Activated CD4-positive, alpha-beta memory T cell treated with anti-CD3 and anti-CD28 coated beads for 36 hours (primary cell): ENCODE data around the gene ITGAE. TPM values are rescaled to one million over a fixed set of nuclear protein-coding genes. Genes with fewer than 3 reads are reported as not detected.

Experiments used
- CTCF ChIA-PET: fragments of 350-600 bp; sonication (Branson Sonifier 250); formaldehyde crosslinking; loops from one replicate; lab custom pipeline; 2021; ENCODE audit warnings: antibody characterized with exemption, inconsistent platforms; lab: Charles Lee
- POLR2A ChIA-PET: fragments of 350-600 bp; sonication (Branson Sonifier 250); formaldehyde crosslinking; loops from one replicate; lab custom pipeline; 2021; ENCODE audit warnings: antibody characterized with exemption; lab: Charles Lee
- DNase-seq: peaks from one replicate; pipeline ENCODE4 v3.0.0-alpha.2; 2020
- H3K27ac Mint-ChIP-seq: one replicate; pipeline ENCODE4 v1.8.0; 2021; ENCODE audit warnings: mixed read lengths
- H3K27me3 Mint-ChIP-seq: one replicate; pipeline ENCODE4 v1.8.0; 2021; ENCODE audit warnings: mixed read lengths
- H3K36me3 Mint-ChIP-seq: one replicate; pipeline ENCODE4 v1.8.0; 2021; ENCODE audit warnings: mixed read lengths
- H3K4me1 Mint-ChIP-seq: one replicate; pipeline ENCODE4 v1.8.0; 2021; ENCODE audit warnings: low read depth, mixed read lengths
- H3K4me3 Mint-ChIP-seq: one replicate; pipeline ENCODE4 v1.8.0; 2021; ENCODE audit warnings: mild to moderate bottlenecking, mixed read lengths
- H3K9me3 Mint-ChIP-seq: one replicate; pipeline ENCODE4 v1.8.0; 2021; ENCODE audit warnings: mixed read lengths
- intact Hi-C: fragments of 100-400 bp; cut with micrococcal nuclease; formaldehyde crosslinking; loops from one replicate; pipeline ENCODE4 v1.15.1; 2023
- total RNA-seq, 2 experiments: library from RNA; stranded (reverse); gene quantifications; one replicate each; pipeline ENCODE4 v1.2.3, GENCODE V29; 2021

The ITGAE gene
- total RNA-seq, 2 experiments from 2014 or later: 32.8 to 34.4 TPM

DNA sequence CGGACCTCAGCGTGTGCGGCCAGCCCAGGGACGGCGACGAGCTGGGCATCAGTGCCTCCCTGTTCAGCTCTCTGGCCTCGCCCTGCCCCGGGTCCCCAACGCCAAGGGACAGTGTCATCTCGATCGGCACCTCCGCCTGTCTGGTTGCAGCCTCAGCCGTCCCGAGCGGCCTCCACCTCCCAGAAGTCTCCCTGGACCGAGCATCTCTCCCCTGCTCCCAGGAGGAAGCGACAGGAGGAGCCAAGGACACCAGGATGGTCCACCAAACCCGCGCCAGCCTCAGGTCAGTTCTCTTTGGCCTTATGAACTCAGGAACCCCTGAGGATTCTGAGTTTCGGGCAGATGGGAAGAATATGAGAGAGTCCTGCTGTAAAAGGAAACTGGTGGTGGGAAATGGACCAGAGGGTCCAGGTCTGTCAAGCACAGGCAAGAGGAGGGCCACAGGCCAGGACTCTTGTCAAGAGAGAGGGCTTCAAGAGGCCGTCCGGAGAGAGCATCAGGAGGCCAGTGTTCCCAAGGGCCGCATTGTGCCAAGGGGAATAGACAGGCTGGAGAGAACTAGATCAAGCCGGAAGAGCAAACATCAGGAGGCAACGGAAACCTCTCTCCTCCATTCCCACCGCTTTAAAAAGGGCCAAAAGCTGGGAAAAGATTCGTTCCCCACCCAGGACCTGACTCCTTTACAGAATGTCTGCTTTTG lies 76.5 kb downstream of the ITGAE start:
- no peaks in the 10 kb centered on the region for H3K27me3 Mint-ChIP-seq
- peak overlapping the region; percentile 70 for H3K27ac Mint-ChIP-seq
- peaks cover 55% of the 10 kb centered on the region for H3K36me3 Mint-ChIP-seq
- peaks cover 51% of the 10 kb centered on the region for H3K4me1 Mint-ChIP-seq
- CTCF ChIA-PET: interaction anchor here (1.1 to 3.4 kb wide), 7 partner anchors 11 to 122 kb away, joined by 3 to 31 read pairs (median 6); partner anchors contain the start of gene NCBP3
- intact Hi-C loops: no loop called here
- H3K4me3 Mint-ChIP-seq: peak overlapping the region; percentile 97
- POLR2A ChIA-PET: interaction anchor here (1.3 to 2.7 kb wide), 3 partner anchors 14 to 56 kb away, joined by 5 to 16 read pairs (median 10); partner anchors contain the start of genes EMC6 and P2RX5
- no peaks in the 10 kb centered on the region for H3K9me3 Mint-ChIP-seq
- DNase-seq: no peak

DNA sequence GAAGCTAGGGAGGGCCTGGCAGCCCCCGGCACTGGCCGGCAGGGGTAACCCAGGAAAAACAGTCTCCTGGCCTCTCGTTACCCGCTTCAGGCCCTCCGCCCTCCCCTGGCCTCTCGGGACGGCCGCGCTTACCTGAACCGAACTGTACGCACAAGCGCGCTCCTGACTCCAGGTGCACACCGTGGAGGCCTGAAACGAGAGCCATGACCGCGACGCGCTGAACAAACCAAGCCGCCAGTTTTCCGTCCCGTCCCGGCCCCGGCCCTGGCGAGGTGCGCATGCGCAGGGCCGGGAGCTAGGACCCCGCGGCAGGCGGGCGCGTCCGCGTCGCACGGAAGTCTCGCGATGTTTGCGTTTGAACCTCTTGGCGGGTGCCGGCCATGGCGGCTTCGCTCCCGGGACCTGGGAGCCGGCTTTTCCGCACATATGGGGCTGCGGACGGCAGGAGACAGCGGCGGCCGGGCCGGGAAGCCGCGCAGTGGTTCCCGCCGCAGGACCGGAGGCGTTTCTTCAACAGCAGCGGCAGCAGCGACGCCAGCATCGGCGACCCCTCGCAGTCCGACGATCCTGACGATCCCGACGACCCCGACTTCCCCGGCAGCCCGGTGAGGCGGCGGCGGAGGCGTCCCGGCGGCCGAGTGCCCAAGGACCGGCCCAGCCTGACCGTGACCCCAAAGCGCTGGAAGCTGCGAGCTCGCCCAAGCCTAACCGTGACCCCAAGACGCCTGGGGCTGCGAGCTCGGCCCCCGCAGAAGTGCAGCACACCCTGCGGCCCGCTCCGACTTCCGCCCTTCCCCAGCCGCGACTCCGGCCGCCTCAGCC lies 77.2 kb downstream of the ITGAE start, which contains the start of gene HASPIN:
HASPIN (plus strand) TSS at position 348 of the 822 bp plus-strand sequence; CDS start at position 381, 33 bp downstream.
- peaks cover 53% of the 10 kb centered on the region for H3K36me3 Mint-ChIP-seq

DNA sequence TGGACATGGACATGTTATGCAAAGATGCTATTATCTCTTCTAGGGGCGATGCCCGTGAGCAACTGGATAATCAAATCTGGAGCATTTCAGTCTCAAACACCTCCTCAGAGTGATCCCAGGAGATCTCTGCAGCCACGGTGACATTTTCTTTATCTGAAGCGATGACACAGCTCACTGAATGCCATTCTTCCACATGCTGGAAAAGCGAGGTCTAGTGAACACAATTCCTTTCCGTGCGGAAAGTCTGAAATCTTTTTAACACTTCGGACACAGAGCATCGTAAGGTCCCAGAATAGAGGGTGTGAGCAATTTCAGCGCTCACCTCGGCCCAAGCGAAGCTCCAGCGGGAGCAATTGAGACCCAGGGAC lies 77.8 kb downstream of the ITGAE start:
- H3K4me1 Mint-ChIP-seq: peaks cover 56% of the 10 kb centered on the region
- peak overlapping the region; percentile 90 for H3K27ac Mint-ChIP-seq
- no peaks in the 10 kb centered on the region for H3K9me3 Mint-ChIP-seq
- CTCF ChIA-PET: interaction anchor here (0.7 to 3.4 kb wide), 11 partner anchors 12 to 123 kb away, joined by 3 to 31 read pairs (median 6); partner anchors contain the start of gene NCBP3
- no peaks in the 10 kb centered on the region for H3K27me3 Mint-ChIP-seq
- H3K36me3 Mint-ChIP-seq: peaks cover 59% of the 10 kb centered on the region
- POLR2A ChIA-PET: interaction anchor here (0.9 to 2.7 kb wide), 5 partner anchors 13 to 81 kb away, joined by 3 to 16 read pairs (median 5); partner anchors contain the start of genes EMC6 and P2RX5
- DNase-seq: no peak
- intact Hi-C loops: loop anchor here (1.0 to 2.0 kb wide), 2 partner anchors 12 to 16 kb away; no protein-coding TSS in a partner anchor
- H3K4me3 Mint-ChIP-seq: peak overlapping the region; percentile 97

More for the DNA sequence above, 77.2 kb downstream of the ITGAE start, which contains the start of gene HASPIN:
- H3K27me3 Mint-ChIP-seq: no peaks in the 10 kb centered on the region
- peak within 1 kb of the TSS; percentile 90 for H3K27ac Mint-ChIP-seq
- H3K4me1 Mint-ChIP-seq: peaks cover 54% of the 10 kb centered on the region
- peak within 1 kb of the TSS; percentile 97 for H3K4me3 Mint-ChIP-seq
- ChIA-PET POLR2A (interaction anchor here (0.9 to 2.7 kb wide), 5 partner anchors 13 to 81 kb away, joined by 3 to 16 read pairs (median 5); partner anchors contain the start of genes EMC6 and P2RX5), CTCF (interaction anchor here (0.7 to 3.4 kb wide), 12 partner anchors 12 to 122 kb away, joined by 3 to 31 read pairs (median 6); partner anchors contain the start of gene NCBP3)
- intact Hi-C loops: loop anchor here (1.0 to 2.0 kb wide), 2 partner anchors 12 to 15 kb away; no protein-coding TSS in a partner anchor
- DNase-seq: peak; percentile 95
- no peaks in the 10 kb centered on the region for H3K9me3 Mint-ChIP-seq

DNA sequence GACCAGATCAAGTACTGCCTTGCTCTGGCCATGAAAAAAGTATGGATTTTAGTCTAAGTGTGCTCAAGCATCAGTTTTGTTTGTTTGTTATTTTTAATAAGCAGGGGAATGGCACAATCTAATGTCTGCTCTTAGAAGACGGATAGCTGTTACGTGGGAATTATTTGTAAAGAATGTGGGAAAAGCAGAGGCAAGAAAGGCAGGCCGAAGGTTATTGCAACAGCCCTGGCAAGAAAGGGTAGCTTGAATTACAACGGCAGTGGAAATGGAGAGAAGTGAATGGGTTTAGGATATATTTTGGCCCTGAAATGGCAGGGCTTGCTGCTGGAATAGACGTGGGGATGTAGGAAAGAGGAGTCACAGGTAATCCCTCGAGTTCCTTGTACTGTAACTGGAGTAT lies 78.3 kb downstream of the ITGAE start:
- intact Hi-C loops: loop anchor here (1.0 to 2.0 kb wide), 2 partner anchors 11 to 16 kb away; no protein-coding TSS in a partner anchor
- H3K4me3 Mint-ChIP-seq: peak overlapping the region; percentile 97
- no peaks in the 10 kb centered on the region for H3K27me3 Mint-ChIP-seq
- no peaks in the 10 kb centered on the region for H3K9me3 Mint-ChIP-seq
- peaks cover 57% of the 10 kb centered on the region for H3K4me1 Mint-ChIP-seq
- no peak for DNase-seq
- H3K27ac Mint-ChIP-seq: peak overlapping the region; percentile 90
- ChIA-PET CTCF (interaction anchor here (0.7 to 3.4 kb wide), 8 partner anchors 12 to 123 kb away, joined by 3 to 31 read pairs (median 6); partner anchors contain the start of gene NCBP3), POLR2A (interaction anchor here (0.9 to 2.7 kb wide), 4 partner anchors 12 to 82 kb away, joined by 3 to 16 read pairs (median 7); partner anchors contain the start of gene P2RX5)
- H3K36me3 Mint-ChIP-seq: peaks cover 58% of the 10 kb centered on the region

DNA sequence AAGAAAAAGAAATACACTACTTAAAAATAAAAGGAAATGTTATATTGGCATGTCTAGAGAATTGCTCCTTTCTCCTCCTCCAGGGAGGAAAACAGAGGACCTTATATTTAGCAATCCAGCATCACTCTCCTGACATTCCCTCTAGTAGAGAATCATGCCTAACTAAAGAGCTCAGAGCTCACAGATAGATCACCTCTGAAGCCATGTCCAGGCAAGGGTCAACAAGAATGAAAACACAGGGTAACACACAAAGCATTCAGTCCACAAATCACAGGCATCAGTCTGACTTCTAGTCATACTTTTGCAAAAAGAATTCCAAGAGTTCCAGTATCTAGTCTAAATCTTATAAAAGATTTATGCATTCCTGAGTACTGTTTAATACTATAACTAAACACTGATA lies 81.7 kb downstream of the ITGAE start:
- ChIA-PET CTCF (interaction anchor here (1.0 kb wide), 1 partner anchor 127 kb away, joined by 3 read pairs; the partner anchor contains the start of gene NCBP3), POLR2A (interaction anchor here (2.1 kb wide), 1 partner anchor 8 kb away, joined by 9 read pairs; no protein-coding TSS in a partner anchor)
- H3K27ac Mint-ChIP-seq: no peak overlapping the region
- no peak overlapping the region for H3K4me3 Mint-ChIP-seq
- H3K27me3 Mint-ChIP-seq: no peaks in the 10 kb centered on the region
- H3K36me3 Mint-ChIP-seq: peaks cover 60% of the 10 kb centered on the region
- no peak for DNase-seq
- H3K9me3 Mint-ChIP-seq: no peaks in the 10 kb centered on the region
- intact Hi-C loops: no loop called here
- H3K4me1 Mint-ChIP-seq: peaks cover 43% of the 10 kb centered on the region

DNA sequence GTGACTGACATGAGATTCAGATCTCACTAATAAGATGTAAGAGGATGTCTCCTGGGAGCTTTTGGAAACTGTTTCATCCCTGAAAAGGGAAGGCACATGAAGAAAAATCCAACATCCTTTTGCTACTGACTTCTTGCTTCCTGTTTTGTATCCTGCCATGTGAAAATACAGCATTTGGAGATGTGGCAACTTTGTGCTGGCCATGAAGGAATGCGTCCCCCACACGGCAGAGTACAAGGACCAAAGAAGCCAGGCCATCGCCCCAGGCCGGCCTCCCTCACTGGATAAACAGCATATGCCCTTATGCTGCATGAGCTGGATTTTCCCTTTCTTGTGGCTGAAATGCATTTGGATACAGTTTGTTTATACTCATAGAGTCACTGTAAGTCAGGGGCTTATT lies 82.8 kb downstream of the ITGAE start:
- Mint-ChIP-seq H3K27me3 (no peaks in the 10 kb centered on the region), H3K9me3 (no peaks in the 10 kb centered on the region), H3K4me3 (no peak overlapping the region), H3K36me3 (peaks cover 59% of the 10 kb centered on the region), H3K4me1 (peaks cover 45% of the 10 kb centered on the region), H3K27ac (no peak overlapping the region)
- POLR2A ChIA-PET: no interaction called here
- CTCF ChIA-PET: interaction anchor here (1.0 kb wide), 1 partner anchor 128 kb away, joined by 3 read pairs; the partner anchor contains the start of gene NCBP3
- intact Hi-C loops: no loop called here
- no peak for DNase-seq

DNA sequence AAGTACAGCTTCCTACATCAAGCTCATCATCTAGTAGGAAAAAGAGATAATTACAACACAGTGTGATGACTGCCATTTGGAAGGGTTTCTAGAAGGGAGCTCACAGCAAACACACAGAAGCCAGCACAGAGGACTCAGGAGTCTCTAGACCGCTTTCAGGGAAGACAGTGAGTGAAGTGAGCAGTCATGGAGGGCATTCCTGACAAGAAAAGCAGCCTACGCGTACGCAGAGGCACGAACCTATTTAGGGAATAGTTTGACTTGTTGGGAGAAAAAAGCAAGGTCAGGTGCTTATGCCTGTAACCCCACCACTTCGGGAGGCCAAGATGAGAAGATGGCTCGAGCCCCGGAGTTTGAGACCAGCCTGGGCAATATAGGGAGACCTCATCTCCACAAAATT lies 85.7 kb downstream of the ITGAE start:
- peaks cover 60% of the 10 kb centered on the region for H3K36me3 Mint-ChIP-seq

DNA sequence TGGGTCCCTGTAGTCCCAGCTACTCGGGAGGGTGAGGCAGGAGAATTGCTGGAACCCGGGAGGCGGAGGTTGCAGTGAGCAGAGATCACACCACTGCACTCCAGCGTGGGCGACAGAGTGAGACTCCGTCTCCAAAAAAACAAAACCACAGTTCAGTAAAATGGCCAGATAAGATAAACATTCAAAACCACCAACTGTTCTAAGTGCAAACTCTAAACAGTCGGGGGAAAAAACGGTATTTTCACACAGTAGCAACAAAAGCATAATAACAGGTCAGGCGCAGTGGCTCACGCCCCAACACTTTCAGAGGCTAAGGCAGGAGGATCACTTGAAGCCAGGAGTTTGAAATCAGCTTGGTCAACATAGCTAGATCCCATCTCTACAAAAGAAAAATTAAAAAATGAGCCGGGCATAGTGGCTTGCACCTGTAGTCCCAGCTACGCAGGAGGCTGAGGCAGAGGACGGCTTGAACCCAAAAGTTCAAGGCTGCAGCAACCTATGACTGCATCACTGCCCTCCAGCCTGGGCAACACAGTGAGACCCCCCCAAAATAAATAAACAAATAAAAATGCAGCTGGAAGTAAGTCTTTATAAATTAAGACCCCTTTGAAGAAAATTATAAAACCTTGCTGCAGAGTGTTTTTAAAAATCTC lies 88.1 kb downstream of the ITGAE start:
- Mint-ChIP-seq H3K27me3 (no peaks in the 10 kb centered on the region), H3K27ac (peak overlapping the region; percentile 83), H3K4me1 (peaks cover 54% of the 10 kb centered on the region), H3K4me3 (no peak overlapping the region), H3K9me3 (no peaks in the 10 kb centered on the region), H3K36me3 (peaks cover 45% of the 10 kb centered on the region)
- DNase-seq: peak; percentile 66
- CTCF ChIA-PET: interaction anchor here (1.3 to 4.2 kb wide), 3 partner anchors 18 to 133 kb away, joined by 4 to 12 read pairs (median 5); partner anchors contain the start of gene P2RX5
- intact Hi-C loops: no loop called here
- POLR2A ChIA-PET: no interaction called here

More for the DNA sequence above, 85.7 kb downstream of the ITGAE start:
- intact Hi-C loops: no loop called here
- H3K27me3 Mint-ChIP-seq: no peaks in the 10 kb centered on the region
- H3K9me3 Mint-ChIP-seq: no peaks in the 10 kb centered on the region
- H3K4me3 Mint-ChIP-seq: no peak overlapping the region
- peaks cover 49% of the 10 kb centered on the region for H3K4me1 Mint-ChIP-seq
- DNase-seq: no peak
- no peak overlapping the region for H3K27ac Mint-ChIP-seq
- ChIA-PET POLR2A (no interaction called here), CTCF (interaction anchor here (4.2 kb wide), 1 partner anchor 22 kb away, joined by 12 read pairs; no protein-coding TSS in a partner anchor)

DNA sequence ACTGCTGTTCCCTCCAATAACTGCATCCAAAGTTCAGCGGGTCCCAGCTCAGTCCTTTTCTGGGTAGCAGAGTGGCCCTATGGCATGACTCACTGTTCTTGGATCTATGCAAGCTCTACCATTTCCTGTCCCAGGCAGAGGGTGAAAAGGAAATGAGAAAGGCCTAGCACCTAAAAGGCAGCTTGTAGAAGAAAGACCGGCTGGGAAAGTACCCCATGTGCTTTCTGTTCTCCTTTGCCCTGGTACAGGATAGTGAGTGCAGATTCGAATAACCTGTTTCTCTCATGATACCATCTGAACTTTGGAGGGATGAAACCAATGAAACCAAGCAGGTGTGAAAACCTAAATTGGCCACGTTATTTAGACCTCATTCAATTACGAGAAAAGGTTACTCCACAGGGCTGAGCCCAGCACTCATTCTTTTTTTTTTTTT lies 90.0 kb downstream of the ITGAE start:
- no peaks in the 10 kb centered on the region for H3K27me3 Mint-ChIP-seq
- no peaks in the 10 kb centered on the region for H3K9me3 Mint-ChIP-seq
- peaks cover 48% of the 10 kb centered on the region for H3K4me1 Mint-ChIP-seq
- ChIA-PET CTCF (interaction anchor here (0.7 to 2.1 kb wide), 9 partner anchors 10 to 135 kb away, joined by 3 to 8 read pairs (median 5); partner anchors contain the start of gene HASPIN), POLR2A (interaction anchor here (0.7 to 2.2 kb wide), 5 partner anchors 10 to 85 kb away, joined by 3 to 24 read pairs (median 9); partner anchors contain the start of genes HASPIN and P2RX5)
- DNase-seq: peak; percentile 85
- peak overlapping the region; percentile 83 for H3K27ac Mint-ChIP-seq
- H3K4me3 Mint-ChIP-seq: peak overlapping the region; percentile 49
- intact Hi-C loops: loop anchor here (1.0 kb wide), 4 partner anchors 12 to 71 kb away; partner anchors contain the start of gene HASPIN
- H3K36me3 Mint-ChIP-seq: peaks cover 28% of the 10 kb centered on the region

DNA sequence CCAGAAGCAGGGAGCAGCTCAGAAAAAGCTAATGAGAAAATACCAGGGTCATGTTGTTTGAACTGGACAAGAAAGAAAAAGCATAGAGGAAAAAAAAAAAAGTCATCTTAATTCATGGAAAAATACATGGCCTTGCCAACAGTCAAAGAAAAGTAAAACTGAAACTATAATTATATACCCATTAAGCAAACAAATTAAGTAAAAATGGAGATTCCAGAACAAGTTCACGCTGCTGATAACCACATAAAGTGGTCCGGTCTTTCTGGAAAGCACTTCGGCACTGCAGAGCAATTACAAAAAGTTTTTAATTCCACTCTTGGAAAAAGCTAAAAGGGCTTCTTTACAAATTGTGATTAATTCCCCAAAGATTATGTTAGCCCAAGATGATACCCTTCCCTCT lies 92.6 kb downstream of the ITGAE start:
- no peak for DNase-seq
- Mint-ChIP-seq H3K27me3 (no peaks in the 10 kb centered on the region), H3K4me1 (peaks cover 44% of the 10 kb centered on the region), H3K27ac (no peak overlapping the region), H3K9me3 (no peaks in the 10 kb centered on the region), H3K36me3 (peaks cover 15% of the 10 kb centered on the region), H3K4me3 (no peak overlapping the region)
- ChIA-PET POLR2A (no interaction called here), CTCF (interaction anchor here (0.9 to 2.4 kb wide), 4 partner anchors 25 to 206 kb away, joined by 3 to 13 read pairs (median 4); no protein-coding TSS in a partner anchor)
- intact Hi-C loops: loop anchor here (5.0 kb wide), 1 partner anchor 801 kb away; no protein-coding TSS in a partner anchor
